Glutamatergic neuron (in vitro differentiated cells): ENCODE data around the gene DYNLT2B. TPM values are rescaled to one million over a fixed set of nuclear protein-coding genes. Genes with fewer than 3 reads are reported as not detected.
"Not testable (repeated sequence)": the region's sequence is repeated elsewhere in the genome, so short reads cannot be mapped to it uniquely, and the experiment has no call there.

Source experiments
- DNase-seq: peaks from one replicate; pipeline ENCODE4 v3.0.0; 2022
- H3K27ac Mint-ChIP-seq: one replicate; pipeline ENCODE4 v1.8.0; 2020; ENCODE audit warnings: mild to moderate bottlenecking, mixed read lengths, inconsistent platforms; ENCODE audit not compliant: unreplicated experiment
- H3K27me3 Mint-ChIP-seq: one replicate; pipeline ENCODE4 v1.8.0; 2020; ENCODE audit warnings: mild to moderate bottlenecking, moderate library complexity, mixed read lengths, inconsistent platforms; ENCODE audit not compliant: unreplicated experiment
- H3K36me3 Mint-ChIP-seq: one replicate; pipeline ENCODE4 v1.8.0; 2020; ENCODE audit warnings: mild to moderate bottlenecking, mixed read lengths, inconsistent platforms; ENCODE audit not compliant: unreplicated experiment
- H3K4me1 Mint-ChIP-seq: one replicate; pipeline ENCODE4 v1.8.0; 2020; ENCODE audit warnings: mild to moderate bottlenecking, low read depth, mixed read lengths, inconsistent platforms; ENCODE audit not compliant: unreplicated experiment
- H3K4me3 Mint-ChIP-seq: one replicate; pipeline ENCODE4 v1.8.0; 2020; ENCODE audit warnings: mild to moderate bottlenecking, mixed read lengths, inconsistent platforms; ENCODE audit not compliant: unreplicated experiment
- H3K9me3 Mint-ChIP-seq: one replicate; pipeline ENCODE4 v1.8.0; 2020; ENCODE audit warnings: mild to moderate bottlenecking, moderate library complexity, mixed read lengths, inconsistent platforms; ENCODE audit not compliant: unreplicated experiment
- CTCF ChIP-seq: fragments of 200-600 bp; sonication (generic); IDR thresholded peaks from one replicate; pipeline ENCODE4 v1.5.0; 2021; ENCODE audit not compliant: partially characterized antibody, unreplicated experiment
- long read RNA-seq: library from polyadenylated mRNA; unstranded; transcript quantifications from one replicate; pipeline ENCODE4 v2.0.0, GENCODE V29; 2020; ENCODE audit not compliant: unreplicated experiment
- total RNA-seq: library from RNA; stranded (reverse); fragmentation: NEBNext Ultra II Directional; extraction: Animal tissue kit (Norgen Biotek cat#: 25700); gene quantifications from one replicate; pipeline ENCODE4 v1.2.1, GENCODE V29; 2021; ENCODE audit not compliant: unreplicated experiment

Gene DYNLT2B
- 14.8 TPM for total RNA-seq
- long read RNA-seq, transcript TCTEX1D2-201 (5 exons, 673 nt), result major isoform, 12 of 15 reads
- long read RNA-seq, partial matches to known transcripts, result 0 of 15 reads
- long read RNA-seq, other reads (novel, unspliced or antisense), result 1 of 15 reads

GRCh38 chr3:196317687-196318467 is at the start of gene DYNLT2B:
TSS of gene DYNLT2B (minus strand) at chr3:196318240. CDS start at chr3:196318152, 88 bp downstream.
- DNase-seq, result peak; percentile 95
- no peaks in the 10 kb centered on the region for H3K4me1 Mint-ChIP-seq
- peak within 1 kb of the TSS; percentile 86 for H3K27ac Mint-ChIP-seq
- peak within 1 kb of the TSS; percentile 90 for H3K4me3 Mint-ChIP-seq
- no peak for TF ChIP-seq CTCF
- peaks cover 3% of the 10 kb centered on the region for H3K9me3 Mint-ChIP-seq
- H3K27me3 Mint-ChIP-seq, result peaks cover 5% of the 10 kb centered on the region
- H3K36me3 Mint-ChIP-seq, result no peaks in the 10 kb centered on the region

GRCh38 chr3:196365736-196366135 is 47.7 kb upstream of the DYNLT2B start:
- Mint-ChIP-seq H3K27me3 (no peaks in the 10 kb centered on the region), H3K4me3 (no peak overlapping the region), H3K27ac (peak overlapping the region; percentile 4), H3K4me1 (peaks cover 6% of the 10 kb centered on the region), H3K9me3 (no peaks in the 10 kb centered on the region), H3K36me3 (peaks cover 8% of the 10 kb centered on the region)
- TF ChIP-seq CTCF, result no peak
- no peak for DNase-seq

- Mint-ChIP-seq H3K36me3 (peaks cover 21% of the 10 kb centered on the region), H3K9me3 (peaks cover 5% of the 10 kb centered on the region), H3K27ac (no peak overlapping the region), H3K4me3 (no peak overlapping the region), H3K27me3 (peaks cover 3% of the 10 kb centered on the region), H3K4me1 (peaks cover 8% of the 10 kb centered on the region)
- no peak for DNase-seq
- no peak for TF ChIP-seq CTCF
These were observed 42.5 kb upstream of the DYNLT2B start for GRCh38 chr3:196360586-196360985.

- H3K36me3 Mint-ChIP-seq, result peaks cover 21% of the 10 kb centered on the region
- H3K4me1 Mint-ChIP-seq, H3K9me3 Mint-ChIP-seq, H3K4me3 Mint-ChIP-seq, H3K27me3 Mint-ChIP-seq, DNase-seq, H3K27ac Mint-ChIP-seq: not testable (repeated sequence)
These were observed 40.5 kb upstream of the DYNLT2B start for GRCh38 chr3:196358540-196358939.

- DNase-seq, result no peak
- H3K27me3 Mint-ChIP-seq, result peaks cover 3% of the 10 kb centered on the region
- H3K9me3 Mint-ChIP-seq, result peaks cover 5% of the 10 kb centered on the region
- H3K27ac Mint-ChIP-seq, result no peak overlapping the region
- H3K36me3 Mint-ChIP-seq, result peaks cover 21% of the 10 kb centered on the region
- peaks cover 8% of the 10 kb centered on the region for H3K4me1 Mint-ChIP-seq
- TF ChIP-seq CTCF, result no peak
- H3K4me3 Mint-ChIP-seq, result no peak overlapping the region
These were observed 39.9 kb upstream of the DYNLT2B start for GRCh38 chr3:196357905-196358304.
